Stimulated activated CD4-positive, alpha-beta T cell treated with anti-CD3 and anti-CD28 coated beads, Interleukin-1b, Interleukin-23, amount 100 ng/mL, for 24 hours (primary cell): ENCODE data around the gene RAB40AL.

Source experiments
- DNase-seq, 4 experiments: peaks; one replicate each; pipeline ENCODE4 v3.0.0-alpha.2; 2020; ENCODE audit warnings: low read depth in 4 of 4, low spot score in 1 of 4

The RAB40AL gene

GRCh38 chrX:102979536-102979935 is 42.5 kb downstream of the RAB40AL start:
- DNase-seq, result no peak

- DNase-seq, result no peak
These were observed 46.1 kb downstream of the RAB40AL start for GRCh38 chrX:102983205-102983604.

GRCh38 chrX:102985192-102985591 is 48.1 kb downstream of the RAB40AL start:
- DNase-seq, result no peak
